ENCODE measurements around the gene RPP25L. TPM values are rescaled to one million over a fixed set of nuclear protein-coding genes. Genes with fewer than 3 reads are reported as not detected.

Gene RPP25L
- total RNA-seq, 1 experiment from 2014 or later: 51.1 TPM

GRCh38 chr9:34636791-34637355, 25.0 kb upstream of the RPP25L start:
- Histone ChIP-seq H3K9ac (ENCODE audit: low read length) (peak overlapping the region; percentile 94), H3K27ac (ENCODE audit: low read depth, low read length) (peak overlapping the region; percentile 85), H4K20me1 (ENCODE audit: insufficient read depth) (no peaks in the 10 kb centered on the region), H3K27me3 (ENCODE audit: insufficient read depth, low read length) (no peaks in the 10 kb centered on the region), H2AFZ (ENCODE audit: low read depth, low read length, poor library complexity, severe bottlenecking) (no peak overlapping the region), H3K9me2 (ENCODE audit: insufficient read depth) (no peaks in the 10 kb centered on the region), H3K4me3 (replicated peaks in 1 of 2; ENCODE audit: low read depth in 1 of 2, low read length in 2 of 2) (peak overlapping the region; percentile 94), H3K4me2 (ENCODE audit: low read length) (peak overlapping the region; percentile 95), H3K4me1 (ENCODE audit: control insufficient read depth in 1 of 2, insufficient read depth in 2 of 2, low read length in 2 of 2) (peaks cover 15 to 38% of the 10 kb centered on the region in 2 experiments; a peak in 3 of 4 replicates), H3K36me3 (ENCODE audit: control insufficient read depth in 1 of 2, insufficient read depth in 2 of 2, low read length in 2 of 2) (peaks cover 0 to 12% of the 10 kb centered on the region in 2 experiments; a peak in 2 of 4 replicates), H3K9me3 (ENCODE audit: control insufficient read depth in 1 of 2, insufficient read depth in 1 of 2, low read depth in 1 of 2, low read length in 2 of 2) (no peaks in the 10 kb centered on the region), H3K79me2 (ENCODE audit: insufficient read depth, low read length) (peaks cover 27% of the 10 kb centered on the region)
- RAD21 ChIA-PET (ENCODE audit: low non-redundant PET in 1 of 2, low total read pairs in 2 of 2, uncharacterized antibody in 2 of 2, unreplicated experiment in 2 of 2): no interaction called here
- DNase-seq (ENCODE audit: low read depth, low spot score) (no peak), ATAC-seq (peak; percentile 1)
- TSS peak; percentile 46 for BruUV-seq (replicated peaks)
- TF ChIP-seq ZFX (IDR thresholded peaks at IDR 0.05) (no peak), EZH2 (IDR thresholded peaks at IDR 0.05) (no peak), EZH2phosphoT487 (IDR thresholded peaks at IDR 0.05; ENCODE audit: borderline replicate concordance) (no peak), SP1 (IDR thresholded peaks at IDR 0.05; ENCODE audit: low read depth) (no peak), SRF (IDR thresholded peaks at IDR 0.05; ENCODE audit: low read depth) (no peak), EGR1 (IDR thresholded peaks at IDR 0.05; ENCODE audit: low read depth) (no peak), CEBPB (IDR thresholded peaks at IDR 0.05; ENCODE audit: low read depth) (no peak), SIN3A (IDR thresholded peaks at IDR 0.05; ENCODE audit: low read depth) (no peak)
- TF ChIP-seq, protein P1, sequence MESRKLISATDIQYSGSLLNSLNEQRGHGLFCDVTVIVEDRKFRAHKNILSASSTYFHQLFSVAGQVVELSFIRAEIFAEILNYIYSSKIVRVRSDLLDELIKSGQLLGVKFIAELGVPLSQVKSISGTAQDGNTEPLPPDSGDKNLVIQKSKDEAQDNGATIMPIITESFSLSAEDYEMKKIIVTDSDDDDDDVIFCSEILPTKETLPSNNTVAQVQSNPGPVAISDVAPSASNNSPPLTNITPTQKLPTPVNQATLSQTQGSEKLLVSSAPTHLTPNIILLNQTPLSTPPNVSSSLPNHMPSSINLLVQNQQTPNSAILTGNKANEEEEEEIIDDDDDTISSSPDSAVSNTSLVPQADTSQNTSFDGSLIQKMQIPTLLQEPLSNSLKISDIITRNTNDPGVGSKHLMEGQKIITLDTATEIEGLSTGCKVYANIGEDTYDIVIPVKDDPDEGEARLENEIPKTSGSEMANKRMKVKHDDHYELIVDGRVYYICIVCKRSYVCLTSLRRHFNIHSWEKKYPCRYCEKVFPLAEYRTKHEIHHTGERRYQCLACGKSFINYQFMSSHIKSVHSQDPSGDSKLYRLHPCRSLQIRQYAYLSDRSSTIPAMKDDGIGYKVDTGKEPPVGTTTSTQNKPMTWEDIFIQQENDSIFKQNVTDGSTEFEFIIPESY (IDR thresholded peaks at IDR 0.05; ENCODE audit: extremely low read depth, insufficient replicate concordance, low read length): no peak
- CTCF ChIA-PET: interaction anchor here (2.5 kb wide), 1 partner anchor 33 kb away, joined by 7 read pairs; no protein-coding TSS in a partner anchor
- POLR2A ChIA-PET: interaction anchor here (1.3 to 3.1 kb wide), 5 partner anchors 8 to 28 kb away, joined by 4 to 26 read pairs (median 8); partner anchors contain the start of genes ARID3C, DCTN3, GALT and IL11RA
- intact Hi-C loops (cut with micrococcal nuclease): no loop called here

All from HCT116 (cell line).